HG03097 (cell line): ENCODE data around the gene IGFL1.
"Not testable (repeated sequence)": the region's sequence is repeated elsewhere in the genome, so short reads cannot be mapped to it uniquely, and the experiment has no call there.

Experiments
- ATAC-seq: cut with Tn5 transposase; IDR thresholded peaks from one replicate; pipeline ENCODE4 v1.9.1; 2021; ENCODE audit not compliant: unreplicated experiment, low FRiP score

The IGFL1 gene

DNA sequence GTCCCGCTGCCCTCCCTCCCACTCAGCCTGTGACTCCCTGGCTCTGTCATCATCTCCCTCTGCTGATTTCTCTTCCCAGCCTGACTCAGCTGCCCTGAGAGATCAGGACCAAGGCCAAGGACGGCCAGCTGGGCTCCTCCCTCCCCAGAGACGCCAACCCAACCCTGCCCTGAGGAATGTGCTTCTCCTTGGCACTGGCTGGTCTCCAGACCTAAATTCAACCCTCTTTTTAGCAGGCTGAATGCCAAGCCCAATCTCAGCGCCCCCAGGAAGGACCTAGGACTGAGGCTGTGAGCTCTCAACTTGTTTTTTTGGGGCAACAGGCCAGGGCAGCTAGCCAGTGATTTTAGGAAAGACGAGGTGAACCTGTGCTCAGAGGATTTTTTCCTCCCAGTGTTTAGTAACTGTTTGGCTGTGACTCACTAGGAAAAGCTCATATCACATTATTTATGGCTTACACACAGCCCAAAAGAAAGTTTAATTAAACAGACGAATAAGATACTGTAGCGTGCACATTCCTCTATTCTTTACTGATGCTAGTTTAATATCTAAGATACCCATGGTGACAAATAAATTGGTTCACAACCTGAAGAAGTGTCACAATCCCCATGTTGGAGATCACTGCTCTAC, 7.4 kb upstream of the IGFL1 start:
- no peak for ATAC-seq

DNA sequence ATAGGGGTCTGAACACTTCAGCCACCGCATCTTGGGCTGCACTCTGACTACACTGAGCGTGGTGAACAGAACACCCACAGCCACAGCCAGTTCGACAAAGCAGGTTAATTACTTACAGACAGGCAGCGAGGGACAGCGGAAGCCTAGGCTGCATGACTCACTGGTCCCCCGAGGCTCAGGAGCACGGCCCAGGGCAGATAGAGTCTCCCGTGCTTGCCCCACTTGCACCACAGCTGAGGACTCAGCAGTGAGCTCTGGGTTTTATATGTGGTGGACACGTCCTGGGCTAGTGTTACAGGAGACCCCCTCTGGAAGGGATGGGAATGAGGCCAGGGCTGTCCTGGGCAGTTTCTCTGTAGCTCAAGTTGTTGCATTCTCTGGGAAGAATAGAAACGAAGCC, 5.8 kb upstream of the IGFL1 start:
- ATAC-seq, result not testable (repeated sequence)

DNA sequence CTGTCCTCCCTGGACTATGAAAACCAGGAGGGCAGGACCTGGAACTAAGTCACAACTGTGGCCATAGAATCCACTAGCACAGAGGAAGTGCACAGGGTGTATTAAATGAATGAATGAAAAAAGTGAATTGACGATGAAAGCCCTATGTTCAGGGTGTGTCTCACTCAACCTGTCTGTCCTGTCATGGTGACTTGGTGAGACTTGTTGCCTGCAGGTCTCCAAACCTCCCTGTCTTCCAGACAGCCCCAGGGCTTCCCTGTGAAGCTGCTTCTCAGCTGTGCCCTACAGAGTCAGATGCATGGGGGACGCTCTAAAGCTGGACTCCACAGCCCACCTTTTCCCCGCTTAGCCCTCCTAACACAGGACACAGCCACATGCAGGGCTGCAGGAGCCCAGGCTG, 4.8 kb upstream of the IGFL1 start:
- ATAC-seq, result no peak

DNA sequence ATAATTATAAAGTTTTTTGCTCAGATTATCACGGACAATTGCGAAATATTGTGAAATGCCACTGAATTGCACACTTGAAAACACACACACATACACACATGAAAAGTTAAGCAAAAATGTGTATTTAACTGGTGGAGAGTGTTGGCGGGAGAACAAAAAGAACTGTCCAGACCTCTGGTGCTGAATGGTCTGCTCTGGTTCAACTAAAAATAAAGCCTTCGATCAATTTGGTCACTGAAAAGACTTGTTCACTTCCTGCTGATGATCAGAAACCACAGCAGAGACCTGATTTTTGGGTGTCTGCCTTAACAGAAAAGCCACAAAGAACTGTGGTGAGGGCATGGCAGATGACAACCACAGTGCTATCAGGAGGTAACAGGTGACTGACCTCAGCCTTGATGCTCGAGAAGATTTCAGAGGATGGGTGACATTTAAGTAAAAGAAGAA, 4.0 kb upstream of the IGFL1 start:
- no peak for ATAC-seq

DNA sequence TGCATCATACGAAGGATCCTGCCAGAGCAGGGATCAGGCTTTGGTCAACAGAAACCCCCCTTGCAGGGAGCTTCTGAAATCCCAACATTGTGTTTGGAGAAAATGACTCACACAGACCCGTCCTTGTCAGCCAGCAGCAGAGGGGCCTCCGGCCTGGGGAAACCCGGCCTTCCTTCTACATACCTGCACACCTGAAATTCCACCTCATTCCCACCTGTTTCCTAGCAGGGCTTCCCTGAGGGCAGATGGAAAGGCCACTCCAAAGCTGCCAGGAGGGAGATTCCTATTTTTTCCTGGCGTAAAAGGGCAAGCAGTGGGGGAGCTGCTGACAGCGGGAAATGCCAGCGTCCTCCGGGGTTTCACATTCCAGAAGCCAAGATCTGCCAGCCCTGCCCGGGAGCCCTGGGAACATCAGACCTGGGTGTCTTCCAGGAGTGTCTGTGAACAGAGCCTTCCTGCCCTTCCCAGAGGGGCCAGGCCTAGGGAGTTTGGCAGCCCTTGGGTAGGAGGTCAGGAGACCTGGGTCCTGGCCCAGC, 3.0 kb upstream of the IGFL1 start:
- no peak for ATAC-seq

- no peak for ATAC-seq
These were observed 2.5 kb downstream of the IGFL1 start for GRCh38 chr19:46232029-46232428.

- no peak for ATAC-seq
These were observed 2.9 kb downstream of the IGFL1 start for GRCh38 chr19:46232468-46232867.

- no peak for ATAC-seq
These were observed 3.5 kb downstream of the IGFL1 start for GRCh38 chr19:46232938-46233621.

GRCh38 chr19:46233871-46234270, 4.3 kb downstream of the IGFL1 start:
- ATAC-seq, result not testable (repeated sequence)

- not testable (repeated sequence) for ATAC-seq
These were observed 8.6 kb downstream of the IGFL1 start for GRCh38 chr19:46238141-46238540.

DNA sequence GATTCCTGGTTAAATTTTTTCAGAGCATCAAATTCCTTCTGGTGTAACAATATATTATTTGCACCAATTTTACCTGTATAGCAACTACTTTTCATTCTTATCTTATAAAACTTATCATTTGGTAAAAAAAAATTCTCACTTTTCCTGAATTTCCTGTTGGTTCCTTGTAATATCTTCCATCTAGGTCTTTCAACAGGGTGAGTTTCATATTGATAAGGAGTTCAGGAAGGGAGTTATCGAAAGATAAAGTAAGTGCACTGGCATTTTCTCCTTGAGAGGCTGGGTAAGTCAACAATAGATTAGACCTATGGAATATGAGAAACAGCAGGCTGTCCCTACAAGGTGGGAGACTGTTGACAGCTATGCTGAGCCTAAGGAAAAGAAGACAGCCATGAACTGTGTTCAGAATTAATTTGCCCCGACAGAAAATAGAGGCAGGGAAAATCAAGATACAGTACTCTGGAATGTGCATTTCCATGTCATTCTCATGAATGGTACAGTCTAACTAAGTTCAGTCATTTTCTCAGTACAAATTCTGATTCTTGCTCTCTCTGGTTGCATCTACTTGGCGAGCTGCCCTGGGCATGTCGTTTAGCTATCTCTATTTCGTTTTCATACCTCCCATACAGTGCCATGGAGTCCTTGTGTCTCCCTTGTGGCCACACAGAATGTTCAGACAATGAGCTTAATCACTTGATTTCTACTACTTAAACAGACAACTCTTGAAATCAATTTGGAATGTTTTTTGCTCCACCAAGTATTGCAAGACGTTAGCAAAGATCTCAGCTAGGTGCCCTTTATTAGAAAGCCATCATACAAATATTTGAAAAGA, 9.9 kb downstream of the IGFL1 start:
- ATAC-seq, result no peak

DNA sequence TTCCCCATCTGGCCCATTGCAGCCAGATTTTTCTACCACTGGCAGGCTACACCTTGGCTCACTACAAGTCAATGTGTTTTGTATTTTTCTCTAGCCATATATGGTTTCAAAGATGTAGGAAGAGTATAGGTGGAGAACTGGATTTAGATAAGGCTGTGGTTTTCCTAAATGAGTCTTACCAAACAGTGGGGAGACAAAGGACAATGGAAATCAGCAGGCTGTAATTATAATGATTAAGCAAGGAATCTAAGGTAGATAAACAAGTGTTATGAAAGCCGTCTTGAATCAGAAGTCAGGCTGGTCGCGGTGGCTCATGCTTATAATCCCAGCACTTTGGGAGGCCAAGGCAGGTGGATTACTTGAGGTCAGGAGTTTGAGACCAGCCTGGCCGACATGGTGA, 11.2 kb downstream of the IGFL1 start:
- no peak for ATAC-seq

GRCh38 chr19:46241626-46242025, 12.1 kb downstream of the IGFL1 start:
- no peak for ATAC-seq

DNA sequence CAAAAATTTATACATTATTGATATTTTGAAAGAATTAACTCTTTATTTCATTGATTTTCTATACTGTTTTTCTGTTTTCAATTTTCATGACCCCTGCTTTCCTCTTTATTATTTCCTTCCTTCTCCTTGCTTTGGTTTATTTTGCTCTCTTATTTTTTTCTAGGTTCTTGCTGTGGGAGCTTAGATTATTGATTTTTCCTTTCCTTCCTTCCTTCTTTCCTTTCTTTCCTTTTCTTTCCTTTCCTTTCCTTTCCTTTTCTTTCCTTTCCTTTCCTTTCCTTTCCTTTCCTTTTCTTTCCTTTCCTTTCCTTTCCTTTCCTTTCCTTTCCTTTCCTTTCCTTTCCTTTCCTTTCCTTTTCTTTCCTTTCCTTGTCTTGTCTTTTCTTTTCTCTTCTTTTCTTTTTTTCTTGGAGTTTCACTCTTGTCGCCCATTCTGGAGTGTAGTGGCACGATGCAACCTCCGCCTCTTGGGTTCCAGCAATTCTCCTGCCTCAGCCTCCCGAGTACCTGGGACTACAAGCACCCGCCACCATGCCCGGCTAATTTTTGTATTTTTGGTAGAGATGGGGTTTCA, 13.6 kb downstream of the IGFL1 start:
- ATAC-seq, result not testable (repeated sequence)

- ATAC-seq, result no peak
These were observed 20.7 kb downstream of the IGFL1 start for GRCh38 chr19:46250076-46250735.

GRCh38 chr19:46251416-46251815, 21.9 kb downstream of the IGFL1 start:
- ATAC-seq, result no peak

DNA sequence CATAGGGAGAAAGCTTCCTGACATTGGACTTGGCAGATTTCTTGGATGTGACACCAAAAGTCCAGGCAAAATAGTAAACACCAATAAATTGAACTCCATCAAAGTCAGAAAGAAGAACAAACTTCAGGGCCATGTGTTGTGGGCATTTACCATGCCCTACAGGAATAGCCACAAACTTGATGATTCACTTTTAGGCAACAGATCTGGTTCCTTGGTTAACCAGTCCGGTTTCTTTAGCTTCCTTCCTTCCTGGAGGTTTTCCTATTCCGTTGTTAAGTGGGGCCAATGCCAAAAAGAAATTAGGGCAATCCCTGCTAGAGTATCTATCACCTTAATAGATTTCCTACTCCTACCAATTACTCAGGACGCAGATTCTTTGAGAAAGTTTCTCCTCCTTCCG, 25.2 kb downstream of the IGFL1 start:
- ATAC-seq, result no peak

DNA sequence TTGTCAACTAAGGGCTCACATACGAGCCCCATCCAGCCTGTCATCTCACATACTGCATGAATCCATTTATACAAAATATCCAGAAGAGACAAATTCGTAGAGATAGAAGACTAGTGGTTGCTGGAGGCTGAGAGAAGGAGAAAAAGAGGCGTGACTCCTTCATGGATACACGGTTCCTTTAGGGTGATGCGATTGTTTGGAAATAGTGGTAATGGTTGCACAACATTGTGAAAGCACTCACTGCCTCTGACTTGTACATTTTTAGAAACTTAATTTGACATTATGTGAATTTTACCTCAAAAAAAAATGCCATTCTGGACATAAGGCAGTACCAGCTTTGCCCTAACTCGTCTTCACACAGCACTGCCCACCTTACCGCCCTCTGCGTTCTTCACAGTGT, 27.3 kb downstream of the IGFL1 start:
- no peak for ATAC-seq

DNA sequence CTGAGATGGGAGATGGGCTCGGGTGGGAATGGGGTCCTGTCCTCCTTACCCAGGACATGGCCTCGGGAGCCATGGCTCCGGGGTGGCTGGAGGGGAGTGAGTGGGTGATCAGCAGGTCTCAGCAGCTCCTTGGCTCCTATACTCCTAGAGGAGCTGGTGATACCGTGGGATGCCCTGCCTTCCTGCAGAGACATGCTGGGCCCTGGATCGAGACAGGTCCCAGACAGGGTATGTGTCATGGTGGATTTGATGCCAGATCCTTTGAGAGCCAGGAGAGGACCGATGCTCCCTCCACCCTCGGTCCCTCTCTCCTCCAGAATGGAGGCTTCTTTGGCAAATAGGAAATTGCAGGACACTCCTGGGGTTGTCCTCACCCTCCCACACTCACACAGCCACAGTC, 32.0 kb downstream of the IGFL1 start:
- not testable (repeated sequence) for ATAC-seq

DNA sequence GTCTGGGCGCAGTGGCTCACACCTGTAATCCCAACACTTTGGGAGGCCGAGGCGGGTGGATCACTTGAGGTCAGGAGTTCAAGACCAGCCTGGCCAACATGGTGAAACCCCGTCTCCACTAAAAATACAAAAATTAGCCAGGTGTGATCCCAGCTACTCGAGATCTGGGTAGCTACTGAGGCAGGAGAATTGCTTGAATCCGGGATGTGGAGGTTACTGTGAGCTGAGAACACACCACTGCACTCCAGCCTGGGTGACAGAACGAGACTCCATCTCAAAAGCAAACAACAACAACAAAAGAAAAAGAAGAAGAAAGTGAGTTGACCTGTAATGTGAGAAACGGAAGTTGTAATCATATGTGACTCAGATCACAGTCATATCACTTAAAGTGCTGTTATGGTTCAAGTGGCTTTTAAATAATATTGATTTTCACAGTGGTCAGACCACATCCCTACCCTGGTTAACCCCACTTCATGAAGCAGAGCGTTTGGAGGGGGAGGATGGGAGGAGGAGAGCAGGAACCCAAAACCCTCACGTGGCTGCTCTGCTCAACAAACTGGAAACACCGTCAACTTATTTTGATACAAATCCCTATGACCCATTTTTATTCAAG, 33.2 kb downstream of the IGFL1 start:
- ATAC-seq, result peak; percentile 59
